OCI-LY7 (cell line): ENCODE data around the gene GRIA4. TPM values are rescaled to one million over a fixed set of nuclear protein-coding genes. Genes with fewer than 3 reads are reported as not detected.

Experiments used
- BruUV-seq: library from RNA; stranded (reverse); fragments of 400-500 nt; replicated peaks from 2 replicates; lab custom pipeline; 2021; lab: Mats Ljungman, UMichigan
- CTCF ChIA-PET: fragments of 300-600 bp; sonication (Branson Sonifier 250); formaldehyde crosslinking; loops from one replicate; lab custom pipeline; 2022; ENCODE audit warnings: antibody characterized with exemption; ENCODE audit not compliant: unreplicated experiment; lab: Charles Lee
- POLR2A ChIA-PET: fragments of 300-600 bp; sonication (Branson Sonifier 250); formaldehyde crosslinking; loops from one replicate; lab custom pipeline; 2022; ENCODE audit warnings: antibody characterized with exemption; lab: Charles Lee
- DNase-seq: peaks from one replicate; pipeline ENCODE4 v3.0.0-alpha.2; 2015; ENCODE audit warnings: low spot score
- H2AFZ ChIP-seq: fragments of 200-600 bp; sonication (generic), shearing (Covaris generic); 2 replicates; pipeline ENCODE4 v1.6.1; 2014; ENCODE audit warnings: mild to moderate bottlenecking, antibody characterized with exemption, low read length, moderate library complexity
- H3K27ac ChIP-seq: fragments of 200-600 bp; sonication (generic); 2 replicates; pipeline ENCODE4 v1.5.1; 2014; ENCODE audit warnings: mixed run types, low read depth, mild to moderate bottlenecking, moderate library complexity, low read length, inconsistent platforms; ENCODE audit not compliant: poor library complexity, severe bottlenecking
- H3K36me3 ChIP-seq: fragments of 200-600 bp; sonication (generic); 2 replicates; pipeline ENCODE4 v1.6.1; 2014; ENCODE audit warnings: mild to moderate bottlenecking, antibody characterized with exemption, low read length, moderate library complexity, mixed read lengths; ENCODE audit not compliant: insufficient read depth
- H3K4me1 ChIP-seq: fragments of 200-600 bp; sonication (generic); 2 replicates; pipeline ENCODE4 v1.5.1; 2014; ENCODE audit warnings: mild to moderate bottlenecking, low read length; ENCODE audit not compliant: insufficient read depth, poor library complexity, severe bottlenecking
- H3K4me2 ChIP-seq: fragments of 200-600 bp; sonication (generic); 2 replicates; pipeline ENCODE4 v1.6.1; 2014; ENCODE audit warnings: mild to moderate bottlenecking, low read length
- H3K4me3 ChIP-seq: fragments of 200-600 bp; sonication (generic); 2 replicates; pipeline ENCODE4 v1.5.1; 2014; ENCODE audit warnings: mild to moderate bottlenecking, low read depth, low read length; ENCODE audit not compliant: poor library complexity, severe bottlenecking
- H3K79me2 ChIP-seq: fragments of 200-600 bp; sonication (generic); 2 replicates; pipeline ENCODE4 v1.6.1; 2016; ENCODE audit warnings: low read depth, mild to moderate bottlenecking, low read length, moderate library complexity, mixed read lengths; ENCODE audit not compliant: insufficient read depth
- H3K9me2 ChIP-seq: fragments of 200-600 bp; sonication (generic); 2 replicates; pipeline ENCODE4 v1.6.1; 2016; ENCODE audit warnings: mild to moderate bottlenecking, low read length, mixed read lengths; ENCODE audit not compliant: insufficient read depth
- H3K9me3 ChIP-seq: fragments of 200-600 bp; sonication (generic); 2 replicates; pipeline ENCODE4 v1.6.1; 2014; ENCODE audit warnings: mild to moderate bottlenecking, mixed run types, low read length, mixed read lengths
- H4K20me1 ChIP-seq: fragments of 200-600 bp; sonication (generic); 2 replicates; pipeline ENCODE4 v1.6.1; 2014; ENCODE audit warnings: mild to moderate bottlenecking, antibody characterized with exemption, low read length, moderate library complexity, mixed read lengths; ENCODE audit not compliant: insufficient read depth
- EZH2phosphoT487 ChIP-seq: fragments of 200-600 bp; sonication (generic); IDR thresholded peaks from 2 replicates; pipeline ENCODE4 v1.6.1; 2018; ENCODE audit warnings: low read depth, borderline replicate concordance, mild to moderate bottlenecking, mixed run types, antibody characterized with exemption, low read length, moderate library complexity, mixed read lengths
- intact Hi-C: fragments of 100-400 bp; cut with micrococcal nuclease; formaldehyde crosslinking; loops from one replicate; pipeline ENCODE4 v1.10.0; 2022; ENCODE audit not compliant: unreplicated experiment
- total RNA-seq, 2 experiments: library from RNA; depleted of rRNA in 1 of 2; stranded (reverse); fragments of >200 nt in 1 of 2; shearing (Covaris generic) in 1 of 2; gene quantifications; 2 replicates each; pipeline ENCODE4 v1.2.3, GENCODE V29; 2014 to 2022
- TF ChIP-seq, protein P1 (sequence below): fragments of 200-600 bp; sonication (generic); conservative IDR thresholded peaks from 2 replicates; pipeline ENCODE4 v1.5.1; 2014; ENCODE audit warnings: mild to moderate bottlenecking, antibody characterized with exemption, low read length, moderate library complexity, mixed read lengths

GRIA4 gene
- total RNA-seq, 2 experiments from 2014 or later, result not detected

GRCh38 chr11:105960252-105961245 lies 350.7 kb downstream of the GRIA4 start:
- H4K20me1 ChIP-seq, result no peaks in the 10 kb centered on the region
- TF ChIP-seq EZH2phosphoT487, result no peak
- TF ChIP-seq, protein P1, sequence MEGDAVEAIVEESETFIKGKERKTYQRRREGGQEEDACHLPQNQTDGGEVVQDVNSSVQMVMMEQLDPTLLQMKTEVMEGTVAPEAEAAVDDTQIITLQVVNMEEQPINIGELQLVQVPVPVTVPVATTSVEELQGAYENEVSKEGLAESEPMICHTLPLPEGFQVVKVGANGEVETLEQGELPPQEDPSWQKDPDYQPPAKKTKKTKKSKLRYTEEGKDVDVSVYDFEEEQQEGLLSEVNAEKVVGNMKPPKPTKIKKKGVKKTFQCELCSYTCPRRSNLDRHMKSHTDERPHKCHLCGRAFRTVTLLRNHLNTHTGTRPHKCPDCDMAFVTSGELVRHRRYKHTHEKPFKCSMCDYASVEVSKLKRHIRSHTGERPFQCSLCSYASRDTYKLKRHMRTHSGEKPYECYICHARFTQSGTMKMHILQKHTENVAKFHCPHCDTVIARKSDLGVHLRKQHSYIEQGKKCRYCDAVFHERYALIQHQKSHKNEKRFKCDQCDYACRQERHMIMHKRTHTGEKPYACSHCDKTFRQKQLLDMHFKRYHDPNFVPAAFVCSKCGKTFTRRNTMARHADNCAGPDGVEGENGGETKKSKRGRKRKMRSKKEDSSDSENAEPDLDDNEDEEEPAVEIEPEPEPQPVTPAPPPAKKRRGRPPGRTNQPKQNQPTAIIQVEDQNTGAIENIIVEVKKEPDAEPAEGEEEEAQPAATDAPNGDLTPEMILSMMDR, result no peak
- no peak overlapping the region for H2AFZ ChIP-seq
- no peaks in the 10 kb centered on the region for H3K4me1 ChIP-seq
- H3K4me3 ChIP-seq, result no peak overlapping the region
- no peak overlapping the region for H3K27ac ChIP-seq
- CTCF ChIA-PET, result no interaction called here
- H3K79me2 ChIP-seq, result no peaks in the 10 kb centered on the region
- no peak for DNase-seq
- H3K9me2 ChIP-seq, result no peaks in the 10 kb centered on the region
- H3K36me3 ChIP-seq, result no peaks in the 10 kb centered on the region
- intact Hi-C loops, result no loop called here
- no TSS peak for BruUV-seq
- POLR2A ChIA-PET, result no interaction called here
- H3K4me2 ChIP-seq, result no peak overlapping the region
- no peaks in the 10 kb centered on the region for H3K9me3 ChIP-seq

- Histone ChIP-seq H4K20me1 (no peaks in the 10 kb centered on the region), H3K9me3 (no peaks in the 10 kb centered on the region), H3K9me2 (no peaks in the 10 kb centered on the region), H3K4me3 (no peak overlapping the region), H3K4me1 (no peaks in the 10 kb centered on the region), H3K27ac (no peak overlapping the region), H3K4me2 (no peak overlapping the region), H3K36me3 (no peaks in the 10 kb centered on the region), H2AFZ (no peak overlapping the region), H3K79me2 (no peaks in the 10 kb centered on the region)
- TF ChIP-seq, protein P1, result no peak
- no peak for TF ChIP-seq EZH2phosphoT487
- ChIA-PET POLR2A (no interaction called here), CTCF (interaction anchor here (0.6 kb wide), 1 partner anchor 473 kb away, joined by 3 read pairs; no protein-coding TSS in a partner anchor)
- BruUV-seq, result no TSS peak
- DNase-seq, result no peak
- intact Hi-C loops, result no loop called here
These were observed 358.3 kb downstream of the GRIA4 start for GRCh38 chr11:105968021-105968697.
